Right renal pelvis (tissue), 4 donors: ENCODE measurements around the gene RBM20. TPM values are rescaled to one million over a fixed set of nuclear protein-coding genes. Genes with fewer than 3 reads are reported as not detected.
"Not testable (repeated sequence)": the region's sequence is repeated elsewhere in the genome, so short reads cannot be mapped to it uniquely, and the experiment has no call there.

Experiments used
- DNase-seq, 4 donors: peaks; one replicate each; pipeline ENCODE4 v3.0.0-alpha.2; 2013; ENCODE audit warnings: low read depth in 4 of 4, low spot score in 3 of 4, missing footprints in 1 of 4
- polyA plus RNA-seq, 4 donors: library from polyadenylated mRNA; unstranded; fragments of 120-200 nt; gene quantifications; one replicate each; pipeline ENCODE4 v1.2.1, GENCODE V29; 2013; ENCODE audit not compliant: insufficient read length in 4 of 4

RBM20 gene
- polyA plus RNA-seq, 4 donors = 2.9 to 6.3 (median 4.9) TPM

DNA sequence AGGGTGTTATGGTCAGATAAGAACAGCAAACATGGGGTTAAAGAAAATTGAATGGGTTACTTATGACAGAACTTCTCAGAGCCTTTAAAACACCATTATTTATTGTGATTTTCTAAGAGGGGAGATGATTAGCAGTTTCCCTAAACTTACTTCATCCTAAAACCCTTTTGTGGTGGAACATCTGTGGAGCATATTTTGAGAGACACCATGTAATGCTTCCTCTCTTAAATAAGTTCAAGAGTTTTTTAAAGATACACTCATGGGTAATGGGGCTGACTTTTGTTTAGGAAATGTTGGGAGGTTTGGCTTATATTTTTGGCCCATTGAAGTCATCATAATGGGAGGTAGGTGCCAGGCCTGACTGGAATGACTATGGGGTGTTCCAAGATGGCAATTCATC, 219.2 kb downstream of the RBM20 start:
- DNase-seq = no peak

DNA sequence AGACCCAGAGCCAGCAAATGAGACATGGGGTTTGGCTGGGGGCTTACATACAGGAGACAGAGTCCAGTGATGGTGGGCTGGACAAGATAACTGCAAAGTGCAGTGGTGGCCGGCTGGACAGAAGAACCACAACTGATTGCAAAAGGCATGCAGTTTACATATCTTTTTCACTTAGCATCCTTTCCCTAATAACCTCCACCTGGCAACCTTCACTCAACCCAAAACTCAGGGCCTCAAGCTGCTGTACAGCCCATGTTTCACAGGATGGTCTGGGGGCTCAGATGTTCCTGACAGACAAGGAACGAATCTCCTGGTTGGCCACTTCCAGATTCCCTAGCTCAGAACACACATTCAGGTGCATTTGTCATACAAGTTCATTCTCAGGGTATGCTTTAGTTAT, 219.8 kb downstream of the RBM20 start:
- no peak for DNase-seq

GRCh38 chr10:110864662-110865140, 220.6 kb downstream of the RBM20 start:
- no peak for DNase-seq

DNA sequence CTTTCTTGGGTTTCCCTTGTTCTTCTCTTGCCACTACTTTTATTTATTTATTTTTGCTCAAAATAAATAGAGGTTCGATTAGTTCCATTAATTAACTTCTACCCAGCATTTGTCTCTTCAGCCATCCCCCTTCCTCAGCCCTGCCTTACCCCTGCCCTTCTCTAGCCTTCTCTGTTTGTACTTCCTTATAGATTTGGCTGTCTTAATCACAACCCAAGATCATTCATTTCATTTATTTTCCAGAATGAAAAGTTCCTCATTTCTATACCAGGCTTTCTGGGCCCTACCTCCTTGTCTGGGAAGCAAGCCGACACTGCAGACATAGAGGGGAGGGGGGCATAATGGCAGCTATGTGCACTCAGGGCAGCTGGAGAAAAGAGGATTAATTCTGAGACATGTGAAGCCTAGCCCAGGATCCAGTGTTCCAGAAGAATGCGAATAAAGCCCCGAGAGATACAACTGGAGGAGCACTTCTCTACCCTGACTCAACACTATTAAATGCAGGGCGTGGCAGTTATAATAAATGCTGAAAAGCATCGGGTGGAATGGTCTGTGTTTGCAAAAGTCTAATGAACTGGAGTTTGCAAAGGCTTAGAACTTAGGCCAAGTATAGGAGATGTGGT, 221.2 kb downstream of the RBM20 start:
- DNase-seq = no peak

DNA sequence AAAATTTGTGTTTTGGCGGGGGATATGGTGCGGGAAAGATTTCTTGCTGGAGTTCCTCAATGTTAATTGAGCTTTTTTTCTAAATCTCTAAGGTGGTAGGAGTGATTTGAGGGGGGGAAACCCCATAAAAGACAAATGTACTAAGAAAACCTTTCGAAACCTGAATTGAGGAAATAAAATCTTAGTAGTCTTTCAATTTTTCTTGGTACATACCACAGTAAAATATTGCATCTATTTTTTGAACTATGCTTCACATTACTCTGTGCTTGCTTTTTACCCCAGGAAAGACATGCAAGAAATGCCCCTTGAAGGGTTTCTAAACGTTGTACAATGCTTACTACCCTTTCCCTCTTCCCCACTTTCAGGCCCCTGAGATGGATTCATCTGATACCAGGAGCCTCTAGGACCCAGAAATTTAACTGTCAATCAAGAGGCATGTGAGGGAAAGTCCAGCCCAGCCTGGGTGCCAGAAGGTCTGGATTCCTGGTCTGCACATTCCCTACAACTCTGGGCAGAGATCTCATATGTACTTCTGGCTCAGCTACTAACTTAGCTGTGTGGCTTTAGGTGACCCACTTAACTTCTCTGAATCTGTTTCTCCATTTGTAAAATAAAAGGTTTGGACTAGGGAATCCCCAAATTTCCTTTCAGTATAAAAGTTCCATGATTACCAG, 221.8 kb downstream of the RBM20 start:
- DNase-seq = no peak

DNA sequence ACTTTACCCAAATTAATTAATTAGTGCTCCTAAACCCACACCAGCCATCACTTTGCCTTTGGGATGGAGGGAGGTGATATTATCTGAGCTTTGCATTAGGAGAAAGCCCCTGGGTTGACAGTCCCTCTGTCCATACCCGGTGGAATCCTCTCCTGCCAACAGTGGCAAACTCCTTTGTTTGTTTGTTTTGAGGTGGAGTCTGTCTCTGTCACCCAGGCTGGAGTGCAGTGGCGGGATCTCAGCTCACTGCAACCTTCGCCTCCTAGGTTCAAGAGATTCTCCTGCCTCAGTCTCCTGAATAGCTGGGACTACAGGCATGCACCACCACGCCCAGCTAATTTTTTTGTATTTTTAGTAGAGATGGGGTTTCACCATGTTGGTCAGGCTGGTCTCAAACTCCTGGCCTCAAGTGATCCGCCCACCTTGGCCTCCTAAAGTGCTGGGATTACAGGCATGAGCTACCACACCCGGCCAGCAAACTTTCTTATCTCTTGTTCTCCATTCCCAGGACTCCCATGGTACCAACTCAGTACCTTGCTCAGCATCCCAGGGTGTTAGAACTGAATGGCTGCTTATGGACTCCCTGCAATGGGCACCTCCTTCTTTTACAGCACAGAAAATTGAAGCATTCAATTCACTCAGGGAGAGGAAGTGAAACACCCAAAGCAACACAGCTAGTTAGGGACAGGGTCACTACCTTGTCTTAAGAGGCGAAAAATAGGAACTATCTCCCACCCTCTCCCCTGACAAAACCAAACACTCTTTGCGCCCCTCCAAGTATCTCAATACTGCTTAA, 223.1 kb downstream of the RBM20 start:
- DNase-seq = not testable (repeated sequence)

GRCh38 chr10:110867807-110868465, 223.8 kb downstream of the RBM20 start:
- no peak for DNase-seq

- no peak for DNase-seq
Observed at GRCh38 chr10:110868981-110869380, 224.8 kb downstream of the RBM20 start.

GRCh38 chr10:110870823-110871297, 226.7 kb downstream of the RBM20 start:
- no peak for DNase-seq

GRCh38 chr10:110871298-110872084, 227.4 kb downstream of the RBM20 start, which contains the start of gene PDCD4:
Gene PDCD4, plus strand, starts transcription at chr10:110871928. Its CDS starts 4,100 bp downstream, at chr10:110876028.
- peak; percentile 98 to 99 (median 99) for DNase-seq

- peak; percentile 62 to 68 (median 64) for DNase-seq
Observed at GRCh38 chr10:110872145-110872983, 228.2 kb downstream of the RBM20 start.

- DNase-seq = no peak
Observed at GRCh38 chr10:110872984-110873923, 229.1 kb downstream of the RBM20 start.

DNA sequence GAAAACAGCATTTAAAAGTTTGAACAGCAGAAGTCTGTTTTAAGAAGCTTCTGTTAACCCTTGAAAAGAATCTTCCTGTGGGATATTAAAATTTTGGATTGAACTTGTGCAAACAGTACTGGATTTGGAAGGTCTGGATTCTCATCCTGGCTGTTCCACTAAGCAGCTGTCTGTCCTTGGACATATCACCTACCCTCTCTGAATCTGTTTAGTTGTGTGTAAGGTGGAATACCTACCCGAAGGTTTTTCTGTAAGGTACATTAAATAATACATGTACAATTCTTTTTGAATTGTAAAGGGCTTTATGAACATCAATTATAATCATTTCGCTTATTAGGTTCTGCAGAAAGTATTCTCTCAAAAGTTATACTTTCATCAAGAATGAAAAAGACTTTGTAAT, 229.8 kb downstream of the RBM20 start:
- DNase-seq = no peak

DNA sequence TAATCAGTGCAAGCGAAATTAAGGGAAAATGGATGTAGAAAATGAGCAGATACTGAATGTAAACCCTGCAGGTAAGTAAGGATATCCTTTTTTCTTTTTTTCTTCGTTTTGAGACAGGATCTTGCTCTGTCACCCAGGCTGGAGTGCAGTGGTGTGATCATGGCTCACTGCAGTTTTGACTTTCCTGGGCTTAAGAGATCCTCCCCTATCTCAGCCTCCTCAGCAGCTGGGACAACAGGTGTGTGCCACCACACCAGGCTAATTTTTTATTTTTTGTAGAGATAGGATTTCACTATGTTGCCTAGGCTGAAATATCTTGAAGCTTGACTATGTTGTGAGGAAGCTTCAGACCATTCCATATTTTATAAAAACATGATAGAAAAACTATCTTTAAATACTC, 231.9 kb downstream of the RBM20 start:
- DNase-seq = no peak

GRCh38 chr10:110876788-110877187, 232.7 kb downstream of the RBM20 start:
- no peak for DNase-seq

DNA sequence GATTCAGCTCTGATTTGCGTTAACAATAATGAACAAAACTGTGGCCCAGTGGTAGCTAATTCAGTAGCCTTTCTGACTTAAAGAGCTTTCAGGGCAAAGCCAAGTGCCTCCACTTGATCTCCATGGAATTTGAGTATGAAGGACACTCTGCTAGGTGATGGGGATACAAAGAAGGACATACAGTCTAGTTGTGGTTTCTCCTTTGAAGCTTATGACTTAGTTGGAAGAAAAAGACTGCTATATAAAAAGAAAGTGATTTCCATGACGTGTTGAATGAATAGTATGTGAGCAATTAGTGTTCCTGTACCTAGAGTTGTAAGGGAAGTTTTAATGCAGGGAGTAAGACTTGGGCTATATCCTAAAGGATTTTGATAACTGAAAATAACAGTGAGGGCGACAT, 235.9 kb downstream of the RBM20 start:
- DNase-seq = no peak

- no peak for DNase-seq
Observed at GRCh38 chr10:110881247-110881646, 237.1 kb downstream of the RBM20 start.

GRCh38 chr10:110881905-110882304, 237.8 kb downstream of the RBM20 start:
- DNase-seq = no peak
